ENCODE results near the gene COMMD1. TPM values are rescaled to one million over a fixed set of nuclear protein-coding genes. Genes with fewer than 3 reads are reported as not detected.
"Not testable (repeated sequence)": the region's sequence is repeated elsewhere in the genome, so short reads cannot be mapped to it uniquely, and the experiment has no call there.

Gene COMMD1
- total RNA-seq, 1 donor from 2014 or later = 40.8 TPM

DNA sequence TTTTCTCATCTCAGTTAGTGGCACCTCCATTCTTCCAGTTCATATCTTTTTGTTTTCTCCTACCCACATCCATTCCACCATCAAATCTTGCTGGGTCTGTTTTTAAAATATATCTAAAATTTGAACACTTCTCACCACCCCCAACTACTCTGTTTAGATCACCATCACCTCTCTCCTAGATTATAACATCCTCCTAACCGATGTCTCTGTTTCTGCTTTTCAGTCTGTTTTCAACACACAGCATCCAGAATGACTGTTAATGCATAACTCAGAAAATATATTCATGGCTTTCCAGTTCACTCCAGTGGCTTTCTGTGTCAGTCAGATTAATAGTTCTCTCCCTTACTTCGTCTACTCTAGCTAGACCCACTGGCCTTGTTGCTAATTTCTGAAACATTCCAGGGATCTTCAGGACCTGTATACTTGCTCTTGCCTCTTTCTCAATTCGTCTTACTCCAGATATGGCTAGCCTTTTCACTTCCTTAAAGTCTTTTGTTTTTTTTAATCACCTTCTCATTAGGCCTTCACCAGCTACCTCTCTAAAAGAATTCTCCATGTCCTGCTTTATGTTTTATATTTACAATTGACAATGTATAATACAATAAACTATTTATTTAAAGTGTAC lies 105.3 kb downstream of the COMMD1 start:
- FAIRE-seq (no peak), DNase-seq (ENCODE audit: low spot score in 2 of 2) (no peak)

- DNase-seq (ENCODE audit: low spot score in 2 of 2) (no peak), FAIRE-seq (no peak)
Measured at GRCh38 chr2:62013641-62014040, 108.2 kb downstream of the COMMD1 start.

DNA sequence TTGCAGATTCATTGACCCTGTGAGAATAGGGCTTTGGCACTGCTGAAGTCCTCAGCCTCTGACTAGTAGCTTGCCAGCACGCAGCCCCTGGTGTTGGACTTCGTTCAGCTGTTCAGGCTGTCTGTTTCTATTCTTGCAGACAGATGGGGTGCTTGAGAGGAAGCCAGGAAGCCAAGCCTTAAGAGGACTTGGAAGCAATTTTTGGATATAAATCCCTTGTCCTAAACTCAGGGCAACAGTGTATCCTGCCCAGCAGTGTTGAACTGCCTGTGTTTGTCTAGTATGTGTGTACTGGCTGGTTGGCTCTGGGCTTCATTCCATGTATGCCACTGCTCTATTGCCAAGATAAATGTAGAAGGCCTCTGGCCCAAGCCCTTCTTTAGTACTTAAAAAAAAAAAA lies 108.6 kb downstream of the COMMD1 start:
- FAIRE-seq = peak; percentile 39
- DNase-seq (ENCODE audit: low spot score in 2 of 2) = peak; percentile 29 to 47

- DNase-seq (ENCODE audit: low spot score in 2 of 2) (no peak), FAIRE-seq (no peak)
Measured at GRCh38 chr2:62016957-62017356, 111.5 kb downstream of the COMMD1 start.

DNA sequence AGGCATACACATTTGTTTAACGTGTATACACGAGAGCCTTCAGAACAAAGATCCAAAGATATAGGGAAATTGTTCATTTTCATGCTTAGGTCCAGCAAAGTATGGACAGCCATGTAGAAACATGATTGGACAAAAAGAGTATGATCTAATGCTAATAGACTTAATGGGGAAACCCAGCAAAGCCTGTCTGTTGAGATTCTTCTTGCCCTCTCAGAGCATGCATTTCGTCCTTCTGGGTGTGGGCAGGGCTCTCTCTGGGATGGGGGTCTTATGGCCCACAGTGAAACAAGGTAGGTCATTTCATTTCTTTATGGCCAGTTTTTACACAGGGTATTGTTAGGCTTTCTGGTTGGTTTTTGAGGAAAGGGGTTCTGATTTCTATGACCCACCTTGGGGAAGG lies 124.4 kb downstream of the COMMD1 start:
- no peak for DNase-seq (ENCODE audit: low spot score in 2 of 2)
- FAIRE-seq = no peak

DNA sequence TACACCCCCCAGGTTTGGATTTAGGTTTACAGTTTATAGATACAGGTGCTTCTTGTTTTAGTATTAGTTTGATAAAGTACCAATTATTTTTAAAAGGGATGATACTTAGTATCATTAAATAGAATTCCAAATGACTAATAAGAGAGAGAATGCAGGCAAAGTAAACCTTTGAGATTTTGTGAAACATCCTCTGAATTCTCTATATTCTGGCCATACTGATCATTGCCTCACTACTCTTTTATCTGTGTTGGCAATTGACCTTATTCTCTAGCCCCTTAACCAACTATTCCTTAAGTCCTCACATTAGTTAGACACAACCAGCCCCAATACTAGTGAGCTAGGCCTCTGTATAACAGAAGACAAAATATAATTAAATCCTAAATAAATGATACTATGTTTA lies 125.4 kb downstream of the COMMD1 start:
- DNase-seq (ENCODE audit: low spot score in 2 of 2) (no peak), FAIRE-seq (no peak)

GRCh38 chr2:62032096-62032495 lies 126.6 kb downstream of the COMMD1 start:
- no peak for FAIRE-seq
- DNase-seq (ENCODE audit: low spot score in 2 of 2) = no peak

DNA sequence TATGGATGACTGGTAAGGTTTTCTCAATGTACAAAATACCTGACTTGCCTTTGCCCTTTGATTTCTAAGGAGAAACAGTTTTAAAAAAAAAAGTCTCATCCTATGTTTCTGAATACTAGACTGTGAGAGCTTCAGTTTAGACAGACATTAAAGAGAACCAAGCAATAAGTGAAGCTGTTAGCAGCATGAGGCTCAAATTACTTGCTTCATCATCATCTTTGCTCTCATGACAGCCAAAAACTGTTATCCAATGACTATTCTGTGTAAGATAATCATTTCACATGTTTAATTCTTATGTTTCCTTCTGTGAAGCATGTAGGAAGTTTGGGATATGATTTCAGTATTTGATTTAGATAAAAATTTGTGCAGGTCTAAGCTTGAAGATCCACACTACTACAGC lies 129.2 kb downstream of the COMMD1 start:
- DNase-seq (ENCODE audit: low spot score in 2 of 2) (no peak), FAIRE-seq (no peak)

- no peak for DNase-seq (ENCODE audit: low spot score in 2 of 2)
- FAIRE-seq = no peak
Measured at GRCh38 chr2:62036229-62036628, 130.8 kb downstream of the COMMD1 start.

GRCh38 chr2:62036761-62037250 lies 131.3 kb downstream of the COMMD1 start:
- DNase-seq (ENCODE audit: low spot score in 2 of 2) (no peak), FAIRE-seq (no peak)

DNA sequence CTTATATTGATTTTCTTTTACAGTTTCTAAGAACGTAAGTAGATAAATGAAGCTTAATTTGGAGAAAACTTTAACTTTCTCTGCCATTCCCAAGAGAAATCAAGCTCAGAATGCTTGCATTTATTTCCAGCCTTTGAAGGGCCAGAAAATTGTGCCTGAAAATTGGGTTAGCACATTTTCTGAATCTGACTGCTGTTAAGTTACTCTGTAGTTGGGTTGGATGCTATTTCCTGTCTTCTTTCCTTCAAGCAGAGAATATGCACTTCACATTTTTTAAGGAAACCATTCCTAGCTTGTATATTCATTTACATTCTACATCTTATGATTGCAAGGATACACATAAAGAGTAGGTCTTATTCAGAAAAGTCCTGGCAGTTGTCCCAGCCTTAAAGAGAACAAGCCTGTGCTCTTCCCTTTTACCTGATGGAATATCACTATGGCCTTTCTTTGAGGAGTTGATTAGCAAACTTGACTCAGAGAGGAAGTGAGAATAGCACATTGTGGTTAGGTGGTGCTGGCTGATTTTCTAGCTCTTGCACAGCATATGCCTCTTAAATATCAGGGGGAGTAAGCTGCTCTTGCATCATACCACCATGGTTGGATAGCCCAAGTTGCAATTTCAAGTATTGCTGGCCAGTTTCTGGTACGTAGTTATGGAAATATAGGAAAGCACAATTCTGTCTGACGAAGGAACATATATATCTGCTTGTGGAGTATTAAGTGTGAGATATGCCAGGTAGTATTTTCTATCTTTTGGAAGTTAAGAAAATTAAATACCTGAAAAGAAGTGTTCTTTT lies 133.7 kb downstream of the COMMD1 start:
- FAIRE-seq = no peak
- DNase-seq (ENCODE audit: low spot score in 2 of 2) = peak in 1 of 2 donors; percentile 28

DNA sequence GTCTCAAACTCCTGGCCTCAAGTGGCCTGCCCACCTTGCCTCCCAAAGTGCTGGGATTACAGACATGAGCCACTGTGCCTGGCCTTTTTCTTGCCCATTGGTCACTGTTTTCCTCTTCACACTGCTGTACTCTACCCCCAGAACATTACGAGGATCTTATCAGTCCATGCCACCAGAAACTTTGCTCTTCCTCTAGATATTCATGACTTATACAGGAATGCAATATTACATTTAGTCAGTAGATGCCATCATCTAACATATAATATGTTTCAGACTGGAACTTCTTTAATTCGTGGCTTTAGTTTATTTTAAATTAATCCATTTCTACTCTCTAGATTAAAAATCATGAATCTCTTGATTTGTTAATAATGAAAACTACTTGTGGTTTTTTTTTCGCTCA lies 135.5 kb downstream of the COMMD1 start:
- FAIRE-seq = no peak
- no peak for DNase-seq (ENCODE audit: low spot score in 2 of 2)

GRCh38 chr2:62041701-62042385 lies 136.4 kb downstream of the COMMD1 start:
- not testable (repeated sequence) for FAIRE-seq; DNase-seq (ENCODE audit: low spot score in 2 of 2)

GRCh38 chr2:62042400-62042799 lies 136.9 kb downstream of the COMMD1 start:
- DNase-seq (ENCODE audit: low spot score in 2 of 2) (no peak), FAIRE-seq (no peak)

GRCh38 chr2:62042944-62043343 lies 137.5 kb downstream of the COMMD1 start:
- FAIRE-seq (no peak), DNase-seq (ENCODE audit: low spot score in 2 of 2) (no peak)

- FAIRE-seq = no peak
- no peak for DNase-seq (ENCODE audit: low spot score in 2 of 2)
Measured at GRCh38 chr2:62045017-62045543, 139.6 kb downstream of the COMMD1 start.

DNA sequence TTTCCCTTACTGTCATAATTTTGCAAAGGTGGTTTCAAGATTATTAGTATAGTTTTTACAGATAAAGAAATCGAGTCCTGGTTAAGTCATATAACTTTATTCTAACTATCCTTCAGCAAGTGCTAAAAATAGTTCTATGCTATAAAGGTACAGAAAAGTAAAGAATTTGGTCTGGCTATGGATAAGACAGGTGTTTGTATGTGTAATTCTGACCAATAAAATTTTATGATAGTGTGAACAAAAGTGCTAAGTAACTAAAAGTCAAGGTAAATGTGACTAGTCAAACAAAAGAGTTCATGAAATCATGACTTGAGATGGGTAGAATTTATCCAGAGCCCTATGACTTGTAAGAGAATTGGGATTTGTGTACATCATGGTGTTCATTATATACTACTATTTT lies 140.7 kb downstream of the COMMD1 start:
- DNase-seq (ENCODE audit: low spot score in 2 of 2) (no peak), FAIRE-seq (no peak)

DNA sequence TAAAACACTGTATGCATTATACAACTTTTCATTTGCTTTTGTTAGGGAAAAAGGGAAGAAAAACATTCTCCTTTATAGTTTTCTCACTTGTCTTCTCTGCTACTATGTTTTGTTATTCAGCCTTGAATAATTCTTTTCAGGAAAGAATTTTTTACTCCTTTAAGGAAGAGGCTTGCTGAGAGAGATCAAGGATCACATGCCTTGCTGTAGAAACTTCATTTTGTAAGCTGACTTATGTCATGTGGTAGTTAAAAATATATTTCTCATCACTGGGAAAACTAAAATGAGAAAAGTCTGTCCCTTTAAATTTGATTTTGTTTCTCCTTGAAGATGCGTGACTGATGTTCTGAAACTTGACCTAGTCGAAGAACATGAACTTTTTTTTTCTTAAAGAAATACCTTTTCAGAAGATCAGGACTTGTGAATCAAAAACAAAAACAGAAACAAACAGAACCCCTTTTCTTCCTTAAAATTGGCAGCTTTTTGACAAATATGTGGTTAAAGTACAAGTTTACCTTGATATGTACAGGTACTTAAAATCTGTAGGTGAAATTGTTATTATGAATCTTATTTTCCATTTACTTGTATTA lies 145.1 kb downstream of the COMMD1 start:
- DNase-seq (ENCODE audit: low spot score in 2 of 2) (peak in 1 of 2 donors; percentile 8), FAIRE-seq (no peak)

GRCh38 chr2:62054029-62054791 lies 148.7 kb downstream of the COMMD1 start:
- FAIRE-seq (no peak), DNase-seq (ENCODE audit: low spot score in 2 of 2) (no peak)

DNA sequence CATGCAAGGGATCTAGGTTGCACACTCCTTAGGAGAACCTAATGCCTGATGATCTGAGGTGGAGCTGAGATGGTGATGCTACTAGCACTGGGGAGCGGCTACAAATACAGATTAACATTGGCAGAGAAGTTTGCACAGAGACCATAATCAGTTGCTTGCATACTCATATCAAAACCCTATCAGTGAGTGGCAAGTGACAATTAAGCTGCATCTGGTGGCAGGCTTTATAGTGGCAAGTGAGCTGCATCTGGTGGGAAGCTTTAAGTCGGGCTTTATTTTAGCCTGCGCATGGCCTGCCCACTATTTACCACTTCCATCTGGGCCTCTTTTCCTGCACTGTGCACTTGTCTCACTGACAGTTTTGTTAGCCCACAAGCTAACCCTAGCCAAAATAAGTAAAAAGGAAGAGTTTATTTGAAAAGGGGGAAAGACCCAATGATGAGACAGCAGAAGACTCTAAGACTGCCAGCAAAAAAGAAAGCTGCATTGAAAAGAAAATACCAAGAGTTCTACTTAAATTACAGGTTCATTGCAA lies 149.5 kb downstream of the COMMD1 start:
- no peak for FAIRE-seq

More for the DNA sequence above, 149.5 kb downstream of the COMMD1 start:
- no peak for DNase-seq (ENCODE audit: low spot score in 2 of 2)

Measured in frontal cortex (tissue), 4 donors.